Colonic mucosa (tissue), 4 donors: Measurements from ENCODE around the gene LSM2. TPM values are rescaled to one million over a fixed set of nuclear protein-coding genes. Genes with fewer than 3 reads are reported as not detected.
A peak's percentile ranks its signal among the peaks of the same experiment; 100 is the strongest.

ENCODE experiments used
- DNase-seq: peaks from one replicate; pipeline ENCODE4 v3.0.0-alpha.2; 2020
- H3K27ac ChIP-seq: fragments of 200-600 bp; one replicate; pipeline ENCODE4 v1.8.0; 2021
- H3K27me3 ChIP-seq: fragments of 200-600 bp; one replicate; pipeline ENCODE4 v1.8.0; 2021
- H3K36me3 ChIP-seq: fragments of 200-600 bp; one replicate; pipeline ENCODE4 v1.8.0; 2021
- H3K4me1 ChIP-seq: fragments of 200-600 bp; one replicate; pipeline ENCODE4 v1.8.0; 2021; ENCODE audit warnings: mild to moderate bottlenecking
- H3K4me3 ChIP-seq: fragments of 200-600 bp; one replicate; pipeline ENCODE4 v1.8.0; 2021
- H3K9ac ChIP-seq, 2 donors: one replicate each; pipeline ENCODE4 v1.7.0; 2013; ENCODE audit warnings: control low read depth in 2 of 2, low read depth in 2 of 2, low read length in 2 of 2
- H3K9me3 ChIP-seq: fragments of 200-600 bp; one replicate; pipeline ENCODE4 v1.8.0; 2021
- CTCF ChIP-seq: fragments of 200-600 bp; IDR thresholded peaks from one replicate; pipeline ENCODE4 v1.8.0; 2022; ENCODE audit warnings: antibody characterized with exemption, mild to moderate bottlenecking
- intact Hi-C: fragments of 100-400 bp; cut with DNase I; formaldehyde crosslinking; loops from one replicate; pipeline ENCODE4 v1.14.1; 2022
- total RNA-seq, 2 donors: library from RNA; stranded (reverse); fragmentation: NEBNext Ultra II Directional in 1 of 2; extraction: Animal tissue kit (Norgen Biotek cat#: 25700) in 1 of 2; gene quantifications; one replicate each; pipeline ENCODE4 v1.2.1, GENCODE V29; 2021
- donor health status: healthy.
- donor health status: DM: no; HTN: no; CAD: no.
- donor health status: DM: no; HTN: no; CAD: no.

LSM2 gene
- total RNA-seq, 2 donors from 2014 or later: 37.6 to 61.3 TPM

- H3K9ac ChIP-seq: peak overlapping the region; percentile 9 to 84
Observed at GRCh38 chr6:31776485-31776988, 30.2 kb downstream of the LSM2 start.

GRCh38 chr6:31775633-31776484 lies 30.9 kb downstream of the LSM2 start:
- DNase-seq: no peak
- peaks cover 4% of the 10 kb centered on the region for H3K4me1 ChIP-seq
- H3K9ac ChIP-seq: peak overlapping the region in 1 of 2 donors; percentile 84
- peak overlapping the region; percentile 33 for H3K27ac ChIP-seq
- no peaks in the 10 kb centered on the region for H3K9me3 ChIP-seq
- H3K27me3 ChIP-seq: no peaks in the 10 kb centered on the region
- no peaks in the 10 kb centered on the region for H3K36me3 ChIP-seq
- TF ChIP-seq CTCF: no peak
- no peak overlapping the region for H3K4me3 ChIP-seq
- intact Hi-C loops: no loop called here

More at GRCh38 chr6:31776485-31776988, 30.2 kb downstream of the LSM2 start:
- Histone ChIP-seq H3K27me3 (no peaks in the 10 kb centered on the region), H3K4me3 (no peak overlapping the region), H3K9me3 (no peaks in the 10 kb centered on the region), H3K27ac (peak overlapping the region; percentile 61), H3K4me1 (peaks cover 4% of the 10 kb centered on the region), H3K36me3 (no peaks in the 10 kb centered on the region)
- intact Hi-C loops: no loop called here
- TF ChIP-seq CTCF: no peak
- peak; percentile 52 for DNase-seq

- H3K9me3 ChIP-seq: no peaks in the 10 kb centered on the region
- TF ChIP-seq CTCF: no peak
- peak overlapping the region; percentile 33 for H3K27ac ChIP-seq
- no peaks in the 10 kb centered on the region for H3K36me3 ChIP-seq
- no peak overlapping the region for H3K4me3 ChIP-seq
- intact Hi-C loops: no loop called here
- peak overlapping the region; percentile 45 to 51 for H3K9ac ChIP-seq
- H3K27me3 ChIP-seq: no peaks in the 10 kb centered on the region
- peak; percentile 80 for DNase-seq
- H3K4me1 ChIP-seq: peaks cover 4% of the 10 kb centered on the region
Observed at GRCh38 chr6:31775184-31775583, 31.6 kb downstream of the LSM2 start.

GRCh38 chr6:31771992-31772358 lies 34.8 kb downstream of the LSM2 start:
- no peak for TF ChIP-seq CTCF
- Histone ChIP-seq H3K9ac (no peak overlapping the region), H3K4me3 (no peak overlapping the region), H3K9me3 (no peaks in the 10 kb centered on the region), H3K27ac (no peak overlapping the region), H3K36me3 (no peaks in the 10 kb centered on the region), H3K4me1 (peaks cover 3% of the 10 kb centered on the region), H3K27me3 (no peaks in the 10 kb centered on the region)
- no peak for DNase-seq
- intact Hi-C loops: loop anchor here (5.0 kb wide), 1 partner anchor 60 kb away; no protein-coding TSS in a partner anchor

- intact Hi-C loops: loop anchor here (5.0 kb wide), 1 partner anchor 61 kb away; no protein-coding TSS in a partner anchor
- DNase-seq: no peak
- no peaks in the 10 kb centered on the region for H3K4me1 ChIP-seq
- H3K27ac ChIP-seq: peak overlapping the region; percentile 49
- no peaks in the 10 kb centered on the region for H3K27me3 ChIP-seq
- no peak for TF ChIP-seq CTCF
- H3K4me3 ChIP-seq: no peak overlapping the region
- H3K9ac ChIP-seq: no peak overlapping the region
- H3K36me3 ChIP-seq: no peaks in the 10 kb centered on the region
- H3K9me3 ChIP-seq: no peaks in the 10 kb centered on the region
Observed at GRCh38 chr6:31770860-31771259, 35.9 kb downstream of the LSM2 start.
